Common myeloid progenitor, CD34-positive (primary cell): ENCODE results near the gene HCFC2.

ENCODE experiments used
- CTCF ChIA-PET: fragments of 350-600 bp; sonication (Branson Sonifier 250); formaldehyde crosslinking; loops from one replicate; lab custom pipeline; 2021; ENCODE audit warnings: antibody characterized with exemption; lab: Charles Lee
- POLR2A ChIA-PET: fragments of 350-600 bp; sonication (Branson Sonifier 250); formaldehyde crosslinking; loops from one replicate; lab custom pipeline; 2021; ENCODE audit warnings: antibody characterized with exemption; lab: Charles Lee
- DNase-seq, 3 donors: peaks; one replicate each; pipeline versions ENCODE4 v3.0.0 to v3.0.0-alpha.2; 2013
- H3K27ac ChIP-seq, 2 experiments: 1 replicate in 1 of 2; 2 replicates in 1 of 2; pipeline ENCODE4 v1.7.0; 2013; ENCODE audit warnings: inconsistent platforms in 2 of 2, low read length in 2 of 2, mild to moderate bottlenecking in 2 of 2, low read depth in 1 of 2, moderate library complexity in 1 of 2; ENCODE audit not compliant: severe bottlenecking in 2 of 2, insufficient read depth in 1 of 2, poor library complexity in 1 of 2
- H3K27me3 ChIP-seq, 5 experiments: replicated peaks in 2 of 5; 1 replicate in 3 of 5; 2 replicates in 2 of 5; pipeline versions ENCODE4 v1.6.1 to v1.7.0; 2013; ENCODE audit warnings: low read length in 4 of 5, mild to moderate bottlenecking in 2 of 5, moderate library complexity in 2 of 5, inconsistent platforms in 1 of 5; ENCODE audit not compliant: insufficient read depth in 5 of 5, control insufficient read depth in 4 of 5
- H3K36me3 ChIP-seq, 4 experiments: 1 replicate in 2 of 4; 2 replicates in 2 of 4; pipeline versions ENCODE4 v1.6.1 to v1.7.0; 2013; ENCODE audit warnings: low read length in 3 of 4, control low read depth in 1 of 4, mild to moderate bottlenecking in 1 of 4; ENCODE audit not compliant: control insufficient read depth in 4 of 4, insufficient read depth in 4 of 4
- H3K4me1 ChIP-seq, 4 experiments: 1 replicate in 3 of 4; 2 replicates in 1 of 4; pipeline versions ENCODE4 v1.6.1 to v1.7.1; 2013; ENCODE audit warnings: low read length in 3 of 4, mild to moderate bottlenecking in 3 of 4, control low read depth in 1 of 4, inconsistent platforms in 1 of 4, moderate library complexity in 1 of 4; ENCODE audit not compliant: control insufficient read depth in 4 of 4, insufficient read depth in 4 of 4; ENCODE audit errors: control extremely low read depth in 1 of 4
- H3K4me3 ChIP-seq, 7 experiments: 1 replicate in 4 of 7; 2 replicates in 3 of 7; pipeline versions ENCODE4 v1.5.1 to v1.7.0; 2013; ENCODE audit warnings: mild to moderate bottlenecking in 7 of 7, low read length in 6 of 7, moderate library complexity in 6 of 7, inconsistent platforms in 2 of 7, low read depth in 2 of 7, control low read depth in 1 of 7; ENCODE audit not compliant: insufficient read depth in 4 of 7, control insufficient read depth in 1 of 7; ENCODE audit errors: extremely low read depth in 1 of 7
- H3K9me3 ChIP-seq, 5 experiments: 1 replicate in 4 of 5; 2 replicates in 1 of 5; pipeline versions ENCODE4 v1.6.1 to v1.7.1; 2013; ENCODE audit warnings: low read length in 4 of 5, mild to moderate bottlenecking in 2 of 5, inconsistent platforms in 1 of 5, low read depth in 1 of 5, moderate library complexity in 1 of 5; ENCODE audit not compliant: control insufficient read depth in 4 of 5, insufficient read depth in 2 of 5; ENCODE audit errors: control extremely low read depth in 1 of 5
- WGBS: methylation state at CpG from one replicate; pipeline ENCODE4 v1.1.5; 2013; ENCODE audit not compliant: insufficient coverage; 5-methylcytosine and 5-hydroxymethylcytosine counted together

Gene HCFC2

DNA sequence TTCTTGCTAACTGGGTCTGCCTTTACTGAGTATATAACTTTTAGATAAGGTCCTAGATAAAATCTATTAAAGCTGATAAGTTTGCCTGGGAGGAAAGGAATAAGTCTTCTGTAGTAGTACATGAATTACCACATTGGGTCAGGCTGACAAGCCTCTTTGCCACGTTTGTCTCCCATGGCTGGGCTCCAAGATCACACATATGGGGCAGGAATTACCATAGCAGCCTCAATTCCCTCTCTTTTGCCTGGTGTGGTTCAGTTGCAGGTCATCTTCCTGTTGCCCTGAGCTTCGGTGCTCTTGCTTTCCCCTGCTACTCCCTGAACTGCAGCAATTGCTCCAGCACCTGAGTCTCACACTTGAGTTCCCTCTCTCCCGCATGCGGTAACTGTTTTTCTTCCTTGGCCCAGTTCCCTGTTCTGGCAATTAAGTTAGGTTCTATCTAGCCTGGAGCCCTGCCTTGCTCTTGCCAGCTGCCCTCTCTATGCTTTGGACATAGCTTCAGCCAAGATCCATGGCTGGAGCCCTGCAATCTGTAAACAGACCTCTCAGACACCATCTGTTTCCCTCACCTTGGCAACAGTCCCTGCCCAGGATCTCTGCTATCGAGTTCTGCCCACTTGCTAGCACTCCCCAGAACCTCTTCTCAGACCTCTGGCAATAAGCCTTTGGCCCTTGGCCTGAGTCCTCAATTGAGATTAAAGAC lies 8.5 kb upstream of the HCFC2 start:
- H3K27me3 ChIP-seq = peaks cover 0 to 13% (median 6%) of the 10 kb centered on the region in 5 experiments
- DNase-seq = no peak
- H3K36me3 ChIP-seq = no peaks in the 10 kb centered on the region
- H3K9me3 ChIP-seq = peaks cover 0 to 9% (median 0%) of the 10 kb centered on the region in 5 experiments
- H3K27ac ChIP-seq = no peak overlapping the region
- ChIA-PET POLR2A (no interaction called here), CTCF (interaction anchor here (1.3 to 4.7 kb wide), 2 partner anchors 14 to 54 kb away, joined by 4 to 50 read pairs; no protein-coding TSS in a partner anchor)
- 85% methylated on average over 5 of the region's 5 CpGs for WGBS
- no peak overlapping the region for H3K4me3 ChIP-seq
- H3K4me1 ChIP-seq = peaks cover 0 to 6% (median 0%) of the 10 kb centered on the region in 4 experiments

DNA sequence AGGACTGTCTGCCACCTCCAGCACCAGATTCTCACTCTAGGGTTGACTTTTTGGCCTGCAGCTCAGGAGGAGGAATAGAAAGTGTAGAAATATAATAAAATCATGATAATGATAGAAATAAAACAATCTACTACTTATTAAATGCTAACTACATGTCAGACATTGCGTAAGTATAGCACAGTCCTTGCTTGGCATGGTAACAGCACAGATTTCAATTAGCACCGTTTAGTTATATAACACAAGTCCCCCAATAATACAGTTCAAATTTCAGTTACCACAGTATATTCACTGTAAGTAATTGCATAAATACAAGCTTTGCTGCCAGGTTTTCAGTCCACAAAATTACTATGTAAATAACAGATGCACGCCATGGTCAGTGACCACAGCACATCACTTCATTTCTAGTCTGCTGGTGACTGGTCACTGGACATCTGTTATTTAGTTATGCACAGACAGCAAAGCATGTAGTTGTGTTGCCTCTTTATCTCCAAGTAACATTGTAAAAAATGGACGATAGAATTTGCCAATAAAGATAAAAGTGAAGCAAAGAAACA lies 7.8 kb upstream of the HCFC2 start:
- Histone ChIP-seq H3K4me3 (no peak overlapping the region), H3K27ac (no peak overlapping the region), H3K9me3 (peaks cover 0 to 9% (median 0%) of the 10 kb centered on the region in 5 experiments), H3K27me3 (peaks cover 0 to 16% (median 6%) of the 10 kb centered on the region in 5 experiments), H3K36me3 (no peaks in the 10 kb centered on the region), H3K4me1 (peaks cover 0 to 6% (median 0%) of the 10 kb centered on the region in 4 experiments)
- POLR2A ChIA-PET = no interaction called here
- CTCF ChIA-PET = interaction anchor here (1.3 to 4.7 kb wide), 2 partner anchors 13 to 54 kb away, joined by 4 to 50 read pairs; no protein-coding TSS in a partner anchor
- DNase-seq = no peak
- 100% methylated on average over 4 of the region's 4 CpGs for WGBS

DNA sequence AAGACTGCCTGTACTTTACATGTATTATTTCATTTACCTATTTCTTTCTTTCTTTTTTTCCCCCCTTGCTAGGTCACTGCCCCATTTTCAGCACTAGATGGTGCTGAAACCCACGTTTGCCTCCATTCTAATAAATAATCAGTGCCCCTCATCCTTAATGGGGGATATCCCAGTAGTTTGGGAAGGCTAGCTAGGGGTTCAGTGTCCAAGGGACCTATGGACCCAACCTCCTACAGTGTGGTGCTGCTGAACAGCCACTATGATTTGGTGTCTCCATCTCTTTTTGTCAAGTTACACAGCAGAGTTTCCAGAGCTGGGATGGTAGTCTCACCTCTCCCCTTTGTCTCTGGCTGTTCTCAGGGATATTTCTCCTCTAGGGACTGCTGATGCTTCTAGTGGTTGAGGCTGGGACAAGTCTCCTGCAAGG lies 6.5 kb upstream of the HCFC2 start:
- Histone ChIP-seq H3K9me3 (peaks cover 0 to 9% (median 0%) of the 10 kb centered on the region in 5 experiments), H3K36me3 (no peaks in the 10 kb centered on the region), H3K27me3 (peaks cover 0 to 13% (median 3%) of the 10 kb centered on the region in 5 experiments), H3K27ac (no peak overlapping the region), H3K4me3 (no peak overlapping the region), H3K4me1 (peaks cover 0 to 6% (median 0%) of the 10 kb centered on the region in 4 experiments)
- DNase-seq = peak; percentile 34 to 49 (median 46)
- POLR2A ChIA-PET = interaction anchor here (0.9 kb wide), 1 partner anchor 13 kb away, joined by 3 read pairs; no protein-coding TSS in a partner anchor
- CTCF ChIA-PET = interaction anchor here (0.6 to 4.7 kb wide), 4 partner anchors 12 to 148 kb away, joined by 3 to 50 read pairs (median 4); no protein-coding TSS in a partner anchor
- no CpG with 5 or more reads among the region's 1 CpG for WGBS

DNA sequence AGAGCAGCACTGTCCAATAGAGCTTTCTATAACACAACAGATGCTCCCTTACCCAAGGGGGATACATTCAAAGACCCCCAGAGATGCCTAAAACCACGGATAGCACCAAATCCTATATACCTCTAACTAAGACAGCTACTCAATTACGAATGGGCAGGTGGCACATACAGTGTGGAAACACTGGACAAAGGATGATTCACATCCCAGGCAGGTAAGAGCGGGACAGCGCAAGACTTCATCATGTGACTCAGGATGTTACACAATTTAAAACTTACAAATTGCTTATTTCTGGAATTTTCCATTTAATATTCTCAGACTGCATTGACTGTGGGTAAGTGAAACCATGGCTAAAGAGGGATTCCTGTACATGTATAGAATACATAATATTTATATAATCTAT lies 5.5 kb upstream of the HCFC2 start:
- Histone ChIP-seq H3K4me3 (no peak overlapping the region), H3K36me3 (no peaks in the 10 kb centered on the region), H3K9me3 (peaks cover 0 to 9% (median 0%) of the 10 kb centered on the region in 5 experiments), H3K27me3 (peaks cover 0 to 7% (median 0%) of the 10 kb centered on the region in 5 experiments), H3K27ac (no peak overlapping the region), H3K4me1 (peaks cover 3 to 12% (median 4%) of the 10 kb centered on the region in 4 experiments)
- ChIA-PET CTCF (interaction anchor here (1.1 to 4.7 kb wide), 3 partner anchors 39 to 51 kb away, joined by 3 to 50 read pairs (median 6); no protein-coding TSS in a partner anchor), POLR2A (interaction anchor here (0.6 to 0.9 kb wide), 2 partner anchors 14 to 797 kb away, joined by 3 read pairs; no protein-coding TSS in a partner anchor)
- 100% methylated on average over 4 of the region's 4 CpGs for WGBS
- no peak for DNase-seq

DNA sequence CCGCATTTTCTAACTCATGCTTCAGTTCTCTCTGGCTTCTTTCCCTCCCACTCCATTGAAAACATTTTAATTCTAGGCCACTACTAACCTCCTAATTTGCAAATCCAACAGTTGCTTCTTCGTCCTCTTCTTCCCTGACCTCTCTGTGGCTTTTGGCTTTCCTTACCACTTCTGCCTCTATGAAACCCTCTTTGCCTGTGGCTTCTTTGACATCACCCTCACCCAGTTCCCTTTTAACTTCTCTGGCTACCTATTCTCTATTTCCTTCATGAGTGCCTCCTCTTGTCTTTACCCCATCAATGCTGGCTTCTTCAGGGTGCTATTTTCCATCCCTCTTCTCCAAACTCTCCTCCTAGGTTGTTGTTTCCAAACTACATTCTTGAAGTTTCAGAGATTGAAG lies 4.4 kb upstream of the HCFC2 start:
- H3K27me3 ChIP-seq = peaks cover 0 to 7% (median 0%) of the 10 kb centered on the region in 5 experiments
- H3K27ac ChIP-seq = no peak overlapping the region
- H3K9me3 ChIP-seq = peaks cover 0 to 9% (median 0%) of the 10 kb centered on the region in 5 experiments
- CTCF ChIA-PET = no interaction called here
- POLR2A ChIA-PET = no interaction called here
- H3K4me1 ChIP-seq = peaks cover 3 to 18% (median 9%) of the 10 kb centered on the region in 4 experiments
- peak in 2 of 3 donors; percentile 10 to 18 for DNase-seq
- WGBS = 57% methylated on average over 2 of the region's 2 CpGs
- H3K36me3 ChIP-seq = no peaks in the 10 kb centered on the region
- no peak overlapping the region for H3K4me3 ChIP-seq

DNA sequence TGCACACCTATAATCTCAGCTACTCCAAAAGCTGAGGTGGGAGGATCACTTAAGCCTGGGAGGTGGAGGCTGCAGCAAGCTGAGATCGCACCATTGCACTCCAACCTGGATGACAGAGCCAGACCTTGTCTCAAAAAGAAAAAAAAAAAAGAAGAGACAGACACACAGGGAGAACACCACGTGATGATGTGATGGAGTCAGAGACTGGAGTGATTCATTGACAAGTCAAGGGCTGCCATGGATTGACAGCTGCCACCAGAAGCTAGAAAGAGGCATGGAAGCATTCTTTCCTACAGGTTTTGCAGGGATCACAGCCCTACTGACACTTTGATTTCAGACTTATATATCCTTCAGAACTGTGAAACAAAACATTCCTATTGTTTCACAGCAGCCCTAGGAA lies 3.5 kb upstream of the HCFC2 start:
- H3K36me3 ChIP-seq = no peaks in the 10 kb centered on the region
- WGBS = 71% methylated on average over 1 of the region's 2 CpGs
- H3K4me1 ChIP-seq = peaks cover 3 to 27% (median 15%) of the 10 kb centered on the region in 4 experiments
- peaks cover 0 to 9% (median 0%) of the 10 kb centered on the region in 5 experiments for H3K9me3 ChIP-seq
- H3K27me3 ChIP-seq = peaks cover 0 to 7% (median 0%) of the 10 kb centered on the region in 5 experiments
- no peak overlapping the region for H3K27ac ChIP-seq
- H3K4me3 ChIP-seq = no peak overlapping the region
- ChIA-PET CTCF (no interaction called here), POLR2A (no interaction called here)
- no peak for DNase-seq
